ENCODE results near the gene SCAF4.
A peak's percentile ranks its signal among the peaks of the same experiment; 100 is the strongest.

Gene SCAF4

GRCh38 chr21:31726407-31726806 lies 5.5 kb downstream of the SCAF4 start:
- DNase-seq (ENCODE audit: low read depth) = no peak
- Histone ChIP-seq H3K9ac (ENCODE audit: low read length) (no peak overlapping the region), H3K36me3 (ENCODE audit: control insufficient read depth, insufficient read depth, low read length, severe bottlenecking) (no peaks in the 10 kb centered on the region)

GRCh38 chr21:31725202-31725839 lies 6.6 kb downstream of the SCAF4 start:
- no peak overlapping the region for H3K9ac ChIP-seq (ENCODE audit: low read length)
- no peaks in the 10 kb centered on the region for H3K27me3 ChIP-seq (replicated peaks; ENCODE audit: control insufficient read depth, insufficient read depth, low read length)
- no peak overlapping the region for H3K4me3 ChIP-seq (ENCODE audit: low read length)
- peaks cover 21% of the 10 kb centered on the region for H3K4me1 ChIP-seq (ENCODE audit: control insufficient read depth, insufficient read depth, low read length)
- no peaks in the 10 kb centered on the region for H3K9me3 ChIP-seq (ENCODE audit: control insufficient read depth, low read length)
- no peak for DNase-seq (ENCODE audit: low read depth)
- H3K36me3 ChIP-seq (ENCODE audit: control insufficient read depth, insufficient read depth, low read length, severe bottlenecking) = no peaks in the 10 kb centered on the region

More at GRCh38 chr21:31726407-31726806, 5.5 kb downstream of the SCAF4 start:
- Histone ChIP-seq H3K4me3 (ENCODE audit: low read length) (no peak overlapping the region), H3K4me1 (ENCODE audit: control insufficient read depth, insufficient read depth, low read length) (peaks cover 23% of the 10 kb centered on the region), H3K9me3 (ENCODE audit: control insufficient read depth, low read length) (no peaks in the 10 kb centered on the region), H3K27me3 (replicated peaks; ENCODE audit: control insufficient read depth, insufficient read depth, low read length) (no peaks in the 10 kb centered on the region)

GRCh38 chr21:31724552-31724951 lies 7.4 kb downstream of the SCAF4 start:
- Histone ChIP-seq H3K36me3 (ENCODE audit: control insufficient read depth, insufficient read depth, low read length, severe bottlenecking) (no peaks in the 10 kb centered on the region), H3K27me3 (replicated peaks; ENCODE audit: control insufficient read depth, insufficient read depth, low read length) (no peaks in the 10 kb centered on the region), H3K4me3 (ENCODE audit: low read length) (no peak overlapping the region), H3K9ac (ENCODE audit: low read length) (no peak overlapping the region), H3K9me3 (ENCODE audit: control insufficient read depth, low read length) (no peaks in the 10 kb centered on the region), H3K4me1 (ENCODE audit: control insufficient read depth, insufficient read depth, low read length) (peaks cover 13% of the 10 kb centered on the region)
- DNase-seq (ENCODE audit: low read depth) = no peak

- Histone ChIP-seq H3K27me3 (replicated peaks; ENCODE audit: control insufficient read depth, insufficient read depth, low read length) (no peaks in the 10 kb centered on the region), H3K36me3 (ENCODE audit: control insufficient read depth, insufficient read depth, low read length, severe bottlenecking) (no peaks in the 10 kb centered on the region), H3K4me1 (ENCODE audit: control insufficient read depth, insufficient read depth, low read length) (no peaks in the 10 kb centered on the region), H3K9ac (ENCODE audit: low read length) (no peak overlapping the region), H3K4me3 (ENCODE audit: low read length) (no peak overlapping the region), H3K9me3 (ENCODE audit: control insufficient read depth, low read length) (no peaks in the 10 kb centered on the region)
- DNase-seq (ENCODE audit: low read depth) = no peak
These were observed 10.5 kb downstream of the SCAF4 start for GRCh38 chr21:31721381-31721780.

DNA sequence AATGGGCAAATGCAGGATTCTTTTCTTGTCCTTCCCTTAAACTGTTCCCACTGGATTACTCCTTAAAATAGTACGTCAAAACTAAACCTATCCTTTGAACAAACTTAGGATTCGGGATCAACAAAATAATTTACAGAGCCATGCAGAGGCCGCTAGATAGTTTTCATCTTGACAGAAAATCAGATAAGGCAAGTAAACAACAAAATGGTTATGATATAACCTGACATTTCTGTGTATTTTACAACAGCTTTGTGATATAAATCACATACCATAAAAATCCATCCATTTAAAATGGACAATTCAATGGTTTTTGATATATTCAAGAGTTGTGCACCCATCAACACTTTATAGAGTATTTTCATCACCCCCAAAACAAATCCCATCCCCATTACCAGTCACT lies 11.2 kb downstream of the SCAF4 start:
- Histone ChIP-seq H3K27me3 (replicated peaks; ENCODE audit: control insufficient read depth, insufficient read depth, low read length) (no peaks in the 10 kb centered on the region), H3K4me3 (ENCODE audit: low read length) (no peak overlapping the region), H3K36me3 (ENCODE audit: control insufficient read depth, insufficient read depth, low read length, severe bottlenecking) (no peaks in the 10 kb centered on the region), H3K4me1 (ENCODE audit: control insufficient read depth, insufficient read depth, low read length) (peaks cover 6% of the 10 kb centered on the region), H3K9me3 (ENCODE audit: control insufficient read depth, low read length) (no peaks in the 10 kb centered on the region), H3K9ac (ENCODE audit: low read length) (no peak overlapping the region)
- no peak for DNase-seq (ENCODE audit: low read depth)

DNA sequence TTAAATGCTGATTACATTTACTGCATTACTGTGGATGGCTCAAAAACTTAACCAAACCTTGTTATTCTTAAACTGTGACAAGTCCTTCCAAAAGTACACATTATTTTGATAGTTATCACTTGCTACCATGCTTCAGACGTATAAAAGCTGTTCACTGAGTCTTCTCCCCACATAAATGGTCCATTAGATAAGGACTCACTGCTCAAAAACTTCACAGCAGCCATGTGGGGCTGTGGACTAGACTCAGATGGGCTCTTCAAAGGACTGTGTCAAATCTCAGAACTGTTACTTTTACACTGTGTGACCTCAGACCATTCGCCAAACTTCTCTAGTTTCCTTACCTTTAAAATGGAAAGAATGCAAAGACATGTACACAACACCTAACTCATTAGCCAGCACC lies 11.6 kb downstream of the SCAF4 start:
- DNase-seq (ENCODE audit: low read depth) = no peak
- H3K9ac ChIP-seq (ENCODE audit: low read length) = no peak overlapping the region

DNA sequence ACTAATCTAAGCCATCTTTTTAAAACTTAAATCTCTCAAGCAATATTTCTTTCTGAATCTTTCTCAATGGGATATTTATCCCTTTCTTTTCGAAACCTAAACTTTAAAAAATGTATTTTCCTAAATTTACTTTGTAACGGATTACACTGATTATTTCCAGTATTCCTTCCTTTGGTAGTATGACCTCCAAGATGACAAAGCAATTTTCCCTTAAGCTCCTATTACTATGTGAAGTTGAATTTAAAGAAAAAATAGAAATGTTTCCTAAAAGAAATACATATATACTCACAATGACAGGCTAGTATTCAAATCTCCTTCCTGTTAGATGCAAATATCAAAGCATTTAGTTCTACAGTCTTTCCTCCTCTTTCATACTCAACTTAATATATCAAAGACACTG lies 15.8 kb downstream of the SCAF4 start:
- no peak for DNase-seq (ENCODE audit: low read depth)
- H3K9ac ChIP-seq (ENCODE audit: low read length) = no peak overlapping the region
- H3K4me1 ChIP-seq (ENCODE audit: control insufficient read depth, insufficient read depth, low read length) = peaks cover 46% of the 10 kb centered on the region
- H3K4me3 ChIP-seq (ENCODE audit: low read length) = no peak overlapping the region
- no peaks in the 10 kb centered on the region for H3K36me3 ChIP-seq (ENCODE audit: control insufficient read depth, insufficient read depth, low read length, severe bottlenecking)
- no peaks in the 10 kb centered on the region for H3K9me3 ChIP-seq (ENCODE audit: control insufficient read depth, low read length)
- no peaks in the 10 kb centered on the region for H3K27me3 ChIP-seq (replicated peaks; ENCODE audit: control insufficient read depth, insufficient read depth, low read length)

More for the DNA sequence above, 11.6 kb downstream of the SCAF4 start:
- H3K27me3 ChIP-seq (replicated peaks; ENCODE audit: control insufficient read depth, insufficient read depth, low read length) = no peaks in the 10 kb centered on the region
- H3K36me3 ChIP-seq (ENCODE audit: control insufficient read depth, insufficient read depth, low read length, severe bottlenecking) = no peaks in the 10 kb centered on the region
- no peaks in the 10 kb centered on the region for H3K9me3 ChIP-seq (ENCODE audit: control insufficient read depth, low read length)
- H3K4me3 ChIP-seq (ENCODE audit: low read length) = no peak overlapping the region
- H3K4me1 ChIP-seq (ENCODE audit: control insufficient read depth, insufficient read depth, low read length) = peaks cover 10% of the 10 kb centered on the region

DNA sequence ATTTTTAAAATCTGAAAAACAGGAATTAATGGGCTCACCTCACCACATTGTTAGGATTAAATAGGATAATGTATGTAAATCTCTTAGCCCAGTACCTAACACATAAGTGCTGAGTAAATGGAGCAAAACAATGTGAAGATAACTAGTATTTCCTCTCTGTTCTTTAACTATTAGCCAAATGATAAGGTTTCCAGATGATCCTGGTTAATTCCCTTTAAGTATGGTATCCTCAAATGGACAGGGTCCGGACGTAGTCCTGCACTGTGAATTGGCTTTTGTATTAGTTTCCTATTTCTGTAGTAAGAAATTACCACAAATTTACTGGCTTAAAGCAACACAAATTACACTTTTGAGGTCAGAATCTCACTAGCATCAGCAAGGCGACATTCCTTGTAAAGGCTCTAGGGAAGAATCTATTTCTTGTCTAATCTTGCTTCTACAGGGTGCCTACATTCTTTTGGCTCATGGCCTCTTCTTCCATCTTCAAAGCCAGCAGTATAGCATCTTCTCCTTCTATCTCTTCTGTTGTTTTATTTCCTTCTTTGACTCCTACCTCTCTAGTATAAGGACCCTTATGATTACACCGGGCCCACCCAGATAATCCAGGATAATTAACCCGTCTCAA lies 17.1 kb downstream of the SCAF4 start:
- H3K9ac ChIP-seq (ENCODE audit: low read length) = no peak overlapping the region
- H3K27me3 ChIP-seq (replicated peaks; ENCODE audit: control insufficient read depth, insufficient read depth, low read length) = no peaks in the 10 kb centered on the region
- no peaks in the 10 kb centered on the region for H3K9me3 ChIP-seq (ENCODE audit: control insufficient read depth, low read length)
- H3K4me3 ChIP-seq (ENCODE audit: low read length) = no peak overlapping the region
- peaks cover 54% of the 10 kb centered on the region for H3K4me1 ChIP-seq (ENCODE audit: control insufficient read depth, insufficient read depth, low read length)
- DNase-seq (ENCODE audit: low read depth) = no peak
- no peaks in the 10 kb centered on the region for H3K36me3 ChIP-seq (ENCODE audit: control insufficient read depth, insufficient read depth, low read length, severe bottlenecking)

DNA sequence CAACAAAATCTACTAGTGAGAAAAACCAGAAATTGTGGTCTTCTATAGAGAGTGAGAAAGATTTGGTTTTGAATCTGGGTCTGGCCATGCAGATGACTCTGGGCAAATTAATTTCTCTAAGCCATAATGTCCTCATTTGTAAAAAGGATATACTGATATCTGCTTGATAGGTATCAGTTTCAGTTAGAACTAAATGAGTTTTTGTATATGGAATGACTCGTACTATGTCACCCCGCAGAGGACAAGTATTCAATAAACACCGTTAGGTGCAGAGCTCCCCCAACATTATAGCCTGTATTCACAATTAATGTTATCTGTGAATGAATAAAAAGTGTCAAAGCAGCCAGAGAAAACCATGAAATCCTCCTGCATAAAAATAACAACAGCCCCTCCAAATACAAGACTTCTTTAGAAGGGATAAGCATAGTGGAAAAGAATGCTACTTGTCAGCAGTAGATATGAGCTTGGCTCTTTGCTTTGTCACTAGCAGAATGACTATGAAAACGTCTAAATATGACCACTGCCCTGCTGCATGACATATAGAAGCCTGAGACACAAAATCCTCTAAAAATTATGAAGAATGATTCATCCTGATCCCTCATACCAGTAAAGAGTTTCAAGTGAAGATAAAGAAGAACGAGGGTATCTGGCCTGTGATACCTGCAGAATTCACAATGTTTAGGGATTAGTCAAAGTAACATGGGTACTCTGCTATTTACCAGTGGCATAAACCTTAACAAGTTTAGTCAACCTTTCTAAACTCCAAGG lies 17.8 kb downstream of the SCAF4 start:
- Histone ChIP-seq H3K4me3 (ENCODE audit: low read length) (no peak overlapping the region), H3K9me3 (ENCODE audit: control insufficient read depth, low read length) (no peaks in the 10 kb centered on the region), H3K4me1 (ENCODE audit: control insufficient read depth, insufficient read depth, low read length) (peaks cover 61% of the 10 kb centered on the region), H3K36me3 (ENCODE audit: control insufficient read depth, insufficient read depth, low read length, severe bottlenecking) (no peaks in the 10 kb centered on the region), H3K9ac (ENCODE audit: low read length) (no peak overlapping the region), H3K27me3 (replicated peaks; ENCODE audit: control insufficient read depth, insufficient read depth, low read length) (no peaks in the 10 kb centered on the region)
- DNase-seq (ENCODE audit: low read depth) = peak; percentile 30

- no peaks in the 10 kb centered on the region for H3K9me3 ChIP-seq (ENCODE audit: control insufficient read depth, low read length)
- no peak overlapping the region for H3K9ac ChIP-seq (ENCODE audit: low read length)
- no peak overlapping the region for H3K4me3 ChIP-seq (ENCODE audit: low read length)
- H3K27me3 ChIP-seq (replicated peaks; ENCODE audit: control insufficient read depth, insufficient read depth, low read length) = no peaks in the 10 kb centered on the region
- H3K4me1 ChIP-seq (ENCODE audit: control insufficient read depth, insufficient read depth, low read length) = peaks cover 70% of the 10 kb centered on the region
- H3K36me3 ChIP-seq (ENCODE audit: control insufficient read depth, insufficient read depth, low read length, severe bottlenecking) = no peaks in the 10 kb centered on the region
- no peak for DNase-seq (ENCODE audit: low read depth)
These were observed 18.8 kb downstream of the SCAF4 start for GRCh38 chr21:31713115-31713514.

DNA sequence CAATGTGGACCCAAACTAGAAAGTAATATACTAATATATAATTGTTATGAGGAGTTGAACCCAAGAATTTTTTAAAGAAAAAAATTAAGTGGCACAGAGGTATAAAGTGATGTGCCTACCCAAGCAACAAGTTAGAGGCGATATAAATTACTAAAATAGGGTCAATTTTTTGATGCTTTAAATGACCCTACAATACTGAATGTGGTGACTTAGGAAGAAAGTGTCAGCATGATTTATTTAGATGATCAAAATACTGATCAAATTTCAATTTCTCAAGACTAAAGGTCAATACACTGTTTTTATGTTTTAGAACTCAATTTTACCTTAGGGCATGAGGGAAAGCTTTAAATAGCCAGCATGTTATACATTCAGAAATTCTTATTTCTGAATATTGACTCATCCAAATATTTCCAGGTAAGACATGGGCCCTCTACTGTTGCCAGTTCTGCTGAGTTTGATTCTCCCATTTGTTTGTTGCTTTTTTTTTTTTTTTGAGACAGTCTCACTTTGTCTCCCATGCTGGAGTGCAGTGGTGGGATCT lies 20.1 kb downstream of the SCAF4 start:
- H3K4me3 ChIP-seq (ENCODE audit: low read length) = no peak overlapping the region
- DNase-seq (ENCODE audit: low read depth) = no peak
- H3K9me3 ChIP-seq (ENCODE audit: control insufficient read depth, low read length) = no peaks in the 10 kb centered on the region
- no peaks in the 10 kb centered on the region for H3K27me3 ChIP-seq (replicated peaks; ENCODE audit: control insufficient read depth, insufficient read depth, low read length)
- H3K4me1 ChIP-seq (ENCODE audit: control insufficient read depth, insufficient read depth, low read length) = peaks cover 78% of the 10 kb centered on the region
- no peaks in the 10 kb centered on the region for H3K36me3 ChIP-seq (ENCODE audit: control insufficient read depth, insufficient read depth, low read length, severe bottlenecking)
- H3K9ac ChIP-seq (ENCODE audit: low read length) = no peak overlapping the region
